ENCODE data around the gene EXOC3L4.

EXOC3L4 gene

GRCh38 chr14:103070263-103070885 is 24.2 kb upstream of the EXOC3L4 start:
- DNase-seq (ENCODE audit: low read depth in 2 of 3, low spot score in 1 of 3): no peak

- no peak for DNase-seq (ENCODE audit: low read depth in 2 of 3, low spot score in 1 of 3)
Measured at GRCh38 chr14:103070971-103071542, 23.5 kb upstream of the EXOC3L4 start.

- no peak for DNase-seq (ENCODE audit: low read depth in 2 of 3, low spot score in 1 of 3)
Measured at GRCh38 chr14:103071544-103072251, 22.8 kb upstream of the EXOC3L4 start.

GRCh38 chr14:103072595-103073366 is 21.7 kb upstream of the EXOC3L4 start:
- DNase-seq (ENCODE audit: low read depth in 2 of 3, low spot score in 1 of 3): no peak

- DNase-seq (ENCODE audit: low read depth in 2 of 3, low spot score in 1 of 3): no peak
Measured at GRCh38 chr14:103073367-103073875, 21.1 kb upstream of the EXOC3L4 start.

GRCh38 chr14:103073876-103074728 is 20.4 kb upstream of the EXOC3L4 start:
- no peak for DNase-seq (ENCODE audit: low read depth in 2 of 3, low spot score in 1 of 3)

- no peak for DNase-seq (ENCODE audit: low read depth in 2 of 3, low spot score in 1 of 3)
Measured at GRCh38 chr14:103074729-103075367, 19.7 kb upstream of the EXOC3L4 start.

- DNase-seq (ENCODE audit: low read depth in 2 of 3, low spot score in 1 of 3): peak; percentile 55 to 65 (median 63)
Measured at GRCh38 chr14:103078420-103078749, 16.1 kb upstream of the EXOC3L4 start.

- DNase-seq (ENCODE audit: low read depth in 2 of 3, low spot score in 1 of 3): no peak
Measured at GRCh38 chr14:103078860-103079587, 15.5 kb upstream of the EXOC3L4 start.

- DNase-seq (ENCODE audit: low read depth in 2 of 3, low spot score in 1 of 3): no peak
Measured at GRCh38 chr14:103081951-103082350, 12.6 kb upstream of the EXOC3L4 start.

- DNase-seq (ENCODE audit: low read depth in 2 of 3, low spot score in 1 of 3): no peak
Measured at GRCh38 chr14:103084021-103084919, 10.3 kb upstream of the EXOC3L4 start, which contains the start of gene LBHD2. Gene LBHD2 (plus strand): TSS chr14:103084210. CDS start chr14:103086013, 1,803 bp downstream.

- no peak for DNase-seq (ENCODE audit: low read depth in 2 of 3, low spot score in 1 of 3)
Measured at GRCh38 chr14:103085106-103086091, 9.1 kb upstream of the EXOC3L4 start.

- no peak for DNase-seq (ENCODE audit: low read depth in 2 of 3, low spot score in 1 of 3)
Measured at GRCh38 chr14:103086771-103087342, 7.7 kb upstream of the EXOC3L4 start.

- DNase-seq (ENCODE audit: low read depth in 2 of 3, low spot score in 1 of 3): no peak
Measured at GRCh38 chr14:103087343-103087835, 7.1 kb upstream of the EXOC3L4 start.

GRCh38 chr14:103088921-103089320 is 5.6 kb upstream of the EXOC3L4 start:
- DNase-seq (ENCODE audit: low read depth in 2 of 3, low spot score in 1 of 3): no peak

Measured in stimulated activated CD4-positive, alpha-beta T cell treated with anti-CD3 and anti-CD28 coated beads, Interleukin-12 subunit alpha, Interleukin-12 subunit beta, amount 100 ng/mL, for 48 hours (primary cell).